A375 (cell line): ENCODE data around the gene ARMC6. TPM values are rescaled to one million over a fixed set of nuclear protein-coding genes. Genes with fewer than 3 reads are reported as not detected.

Source experiments
- total RNA-seq: library from RNA; depleted of rRNA; stranded (reverse); fragments of >200 nt; shearing (Covaris generic); gene quantifications from 2 replicates; pipeline ENCODE4 v1.2.3, GENCODE V29; 2014; rRNA removed

The ARMC6 gene
- 78.9 and 86.3 TPM in 2 replicates for total RNA-seq

GRCh38 chr19:19033426-19034203 lies at the start of gene ARMC6, which contains the start of gene SUGP2:
Gene ARMC6, plus strand, starts transcription at chr19:19033603. Its CDS starts 607 bp downstream, at chr19:19034210.
Gene SUGP2, minus strand, starts transcription at chr19:19033517. Its CDS starts 2,446 bp downstream, at chr19:19031071.

GRCh38 chr19:19063183-19064097 lies 30.0 kb downstream of the ARMC6 start, which contains the start of gene SLC25A42:
Gene SLC25A42, plus strand, starts transcription at chr19:19063994. Its CDS starts 32,131 bp downstream, at chr19:19096125.

Other genes with a start within 250 kb of the ARMC6 start
- not detected in 2 replicates for gene COMP, start 242.3 kb upstream of the ARMC6 start, total RNA-seq
- 101 and 111 TPM in 2 replicates for gene UPF1, start 201.6 kb upstream of the ARMC6 start, total RNA-seq
- gene CERS1, start 137.4 kb upstream of the ARMC6 start, total RNA-seq = 16.5 and 18.2 TPM in 2 replicates
- 423 and 437 TPM in 2 replicates for gene COPE, start 114.2 kb upstream of the ARMC6 start, total RNA-seq
- gene DDX49, start 113.9 kb upstream of the ARMC6 start, total RNA-seq = 251 and 256 TPM in 2 replicates
- gene HOMER3, start 92.4 kb upstream of the ARMC6 start, total RNA-seq = 92.4 and 104 TPM in 2 replicates
- 46.0 and 47.3 TPM in 2 replicates for gene SUGP2, start 86 bp upstream of the ARMC6 start, total RNA-seq
- 6.2 and 7.7 TPM in 2 replicates for gene SLC25A42, start 30.4 kb downstream of the ARMC6 start, total RNA-seq
- 50.4 and 67.5 TPM in 2 replicates for gene TMEM161A, start 104.9 kb downstream of the ARMC6 start, total RNA-seq
- 0.30 and 0.34 TPM in 2 replicates for gene MEF2B, start 136.7 kb downstream of the ARMC6 start, total RNA-seq
- gene BORCS8, start 158.5 kb downstream of the ARMC6 start, total RNA-seq = 29.0 and 44.7 TPM in 2 replicates
- gene RFXANK, start 158.7 kb downstream of the ARMC6 start, total RNA-seq = 125 and 148 TPM in 2 replicates
- gene NR2C2AP, start 169.8 kb downstream of the ARMC6 start, total RNA-seq = 37.2 and 40.8 TPM in 2 replicates
- 0.03 TPM in 1 of 2 replicates, not detected in the other for gene NCAN, start 178.4 kb downstream of the ARMC6 start, total RNA-seq
- gene TM6SF2, start 239.7 kb downstream of the ARMC6 start, total RNA-seq = 0.45 TPM in 1 of 2 replicates, not detected in the other